Measurements from ENCODE around the gene MRPS18A. TPM values are rescaled to one million over a fixed set of nuclear protein-coding genes. Genes with fewer than 3 reads are reported as not detected.

MRPS18A gene
- total and polyA plus RNA-seq, 2 of the 8 experiments (the other 6 are each of a cell fraction or from before 2014, with no cell fraction given): 48.3 to 121 TPM

DNA sequence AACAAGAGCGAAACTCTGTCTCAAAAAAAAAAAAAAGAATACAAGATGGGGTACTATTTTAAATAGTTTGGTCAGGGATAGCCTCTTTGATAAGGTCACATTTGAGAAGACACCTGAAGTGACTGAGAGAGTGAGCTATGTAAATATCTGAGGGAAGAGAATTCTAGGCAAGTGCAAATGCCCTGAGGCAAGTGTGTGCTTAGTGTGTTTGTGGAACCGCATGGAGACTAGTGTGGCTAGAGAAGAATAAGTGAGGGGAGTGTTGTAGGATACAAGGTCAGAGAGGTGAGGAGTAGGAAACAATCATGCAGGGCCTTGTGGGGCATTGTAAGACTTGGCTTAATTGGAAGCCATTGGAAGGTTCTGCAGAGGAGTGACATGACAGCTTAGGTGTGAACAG lies 39.3 kb downstream of the MRPS18A start:
- H2BK5ac ChIP-seq (ENCODE audit: low read depth, low read length): no peak overlapping the region
- H2BK15ac ChIP-seq (ENCODE audit: low read length): no peak overlapping the region
- no peak overlapping the region for H3K4me3 ChIP-seq (ENCODE audit: extremely low read depth in 1 of 4, insufficient read depth in 2 of 4, low read depth in 3 of 4, low read length in 4 of 4)
- no peaks in the 10 kb centered on the region for H3K36me3 ChIP-seq (ENCODE audit: control insufficient read depth in 2 of 4, insufficient read depth in 4 of 4, low read length in 3 of 4)
- no peak for FAIRE-seq
- no peak overlapping the region for H4K8ac ChIP-seq (ENCODE audit: extremely low read depth, insufficient read depth, low read length)
- H3K23me2 ChIP-seq (ENCODE audit: low read depth, low read length): peaks cover 3% of the 10 kb centered on the region; the same call in 1 of the 2 replicates
- no peaks in the 10 kb centered on the region for H3K9me3 ChIP-seq (ENCODE audit: insufficient read depth in 2 of 2, low read depth in 1 of 2, low read length in 1 of 2)
- peak overlapping the region; percentile 72; the same call in 1 of the 2 replicates for H2BK20ac ChIP-seq (ENCODE audit: low read length)
- peak overlapping the region; percentile 59 for H3K56ac ChIP-seq (replicated peaks; ENCODE audit: insufficient read length, low read depth, low read length)
- WGBS, 2 experiments (ENCODE audit: extremely low coverage in 1 of 2, insufficient coverage in 1 of 2, insufficient read length in 1 of 2, insufficient replicate concordance in 2 of 2, low coverage in 1 of 2, low lambda C conversion rate in 2 of 2, missing lambda C conversion rate in 1 of 2): 94% methylated on average over 1 of the region's 2 CpGs; no CpG with 5 or more reads in 1 of the 2 experiments
- no peak overlapping the region for H3K23ac ChIP-seq (ENCODE audit: insufficient read length)
- H4K5ac ChIP-seq (ENCODE audit: insufficient read length, low read depth, low read length): no peak overlapping the region
- no peak for DNase-seq (ENCODE audit: low read depth in 1 of 2, low spot score in 2 of 2)
- H3K9ac ChIP-seq (replicated peaks in 1 of 4; ENCODE audit: extremely low read depth in 1 of 4, low read depth in 3 of 4, low read length in 3 of 4): no peak overlapping the region
- H2AK5ac ChIP-seq (ENCODE audit: low read depth, low read length): no peak overlapping the region; the same call in 1 of the 2 replicates
- H4K91ac ChIP-seq (replicated peaks; ENCODE audit: insufficient read length, low read length): no peak overlapping the region
- H3K27ac ChIP-seq (ENCODE audit: low read depth, low read length): no peak overlapping the region
- H3K4me2 ChIP-seq (ENCODE audit: insufficient read depth in 1 of 2, low read depth in 2 of 2, low read length in 2 of 2): no peak overlapping the region
- H4K20me1 ChIP-seq (replicated peaks in 1 of 2; ENCODE audit: control insufficient read depth in 1 of 2, insufficient read depth in 2 of 2, low read length in 2 of 2): no peaks in the 10 kb centered on the region
- TF ChIP-seq, protein P1, sequence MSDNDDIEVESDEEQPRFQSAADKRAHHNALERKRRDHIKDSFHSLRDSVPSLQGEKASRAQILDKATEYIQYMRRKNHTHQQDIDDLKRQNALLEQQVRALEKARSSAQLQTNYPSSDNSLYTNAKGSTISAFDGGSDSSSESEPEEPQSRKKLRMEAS (IDR thresholded peaks at IDR 0.05): no peak
- TF ChIP-seq SIX5 (IDR thresholded peaks at IDR 0.05; ENCODE audit: low read depth, low read length): no peak
- TF ChIP-seq EZH2 (IDR thresholded peaks at IDR 0.05; ENCODE audit: low read depth, low read length, severe bottlenecking): no peak
- no peak for TF ChIP-seq CHD2 (IDR thresholded peaks at IDR 0.05; ENCODE audit: low read length)
- no peak for TF ChIP-seq RXRA (IDR thresholded peaks at IDR 0.05; ENCODE audit: insufficient read depth, low read depth, low read length)
- no peak for TF ChIP-seq SP1 (IDR thresholded peaks at IDR 0.05; ENCODE audit: low read depth, low read length)
- no peak for TF ChIP-seq JUN (IDR thresholded peaks at IDR 0.05; ENCODE audit: low read depth, low read length)
- TF ChIP-seq GABPA (IDR thresholded peaks at IDR 0.05; ENCODE audit: borderline replicate concordance, insufficient read depth, low read length): no peak
- no peak for TF ChIP-seq ASH2L (IDR thresholded peaks at IDR 0.05; ENCODE audit: low read length)
- TF ChIP-seq EGR1 (IDR thresholded peaks at IDR 0.05; ENCODE audit: borderline replicate concordance, low read depth, low read length): no peak
- TF ChIP-seq CHD1 (IDR thresholded peaks at IDR 0.05; ENCODE audit: low read depth, low read length): no peak
- TF ChIP-seq POLR2AphosphoS5 (IDR thresholded peaks at IDR 0.05; ENCODE audit: low read depth, low read length): no peak
- TF ChIP-seq BCL11A (IDR thresholded peaks at IDR 0.05; ENCODE audit: low read depth in 2 of 2, low read length in 2 of 2): no peak
- POLR2A ChIA-PET (ENCODE audit: partially characterized antibody): interaction anchor here (1.0 to 5.6 kb wide), 2 partner anchors 20 to 40 kb away, joined by 3 to 33 read pairs; no protein-coding TSS in a partner anchor
- no peaks in the 10 kb centered on the region for H3K27me3 ChIP-seq (replicated peaks in 1 of 4; ENCODE audit: control insufficient read depth in 3 of 4, extremely low read depth in 1 of 4, insufficient read depth in 3 of 4, low read length in 3 of 4)
- no peaks in the 10 kb centered on the region; a peak in 1 of 7 replicates for H3K4me1 ChIP-seq (replicated peaks in 1 of 4; ENCODE audit: control insufficient read depth in 3 of 4, insufficient read depth in 4 of 4, low read length in 3 of 4)
- CTCF ChIA-PET (ENCODE audit: partially characterized antibody): interaction anchor here (0.9 to 4.5 kb wide), 2 partner anchors 19 to 111 kb away, joined by 3 to 35 read pairs; no protein-coding TSS in a partner anchor
- peak overlapping the region; percentile 69 for H3K4ac ChIP-seq (replicated peaks; ENCODE audit: insufficient read length, low read depth, low read length)
- no peak overlapping the region for H2BK120ac ChIP-seq (replicated peaks; ENCODE audit: low read depth, low read length)
- no peaks in the 10 kb centered on the region for H3K79me1 ChIP-seq (ENCODE audit: low read depth, low read length)
- no peaks in the 10 kb centered on the region for H3K79me2 ChIP-seq (ENCODE audit: control insufficient read depth in 1 of 2, insufficient read depth in 2 of 2, low read length in 2 of 2)
- no peak overlapping the region for H2AFZ ChIP-seq (ENCODE audit: low read length)
- H3K14ac ChIP-seq (ENCODE audit: insufficient read length): no peak overlapping the region
- no peak overlapping the region for H2BK12ac ChIP-seq (ENCODE audit: low read depth, low read length)
- no peak overlapping the region for H3K18ac ChIP-seq (ENCODE audit: extremely low read depth, low read length)

Data from H1 (cell line).